ENCODE results near the gene FRZB. TPM values are rescaled to one million over a fixed set of nuclear protein-coding genes. Genes with fewer than 3 reads are reported as not detected.

Gene FRZB
- total RNA-seq, 1 experiment from 2014 or later, result 0.08 TPM

- no peaks in the 10 kb centered on the region for H3K36me3 ChIP-seq (ENCODE audit: control insufficient read depth, insufficient read depth, low read length)
- no peaks in the 10 kb centered on the region for H3K4me1 ChIP-seq (ENCODE audit: control insufficient read depth, insufficient read depth, low read length)
- in situ Hi-C loops (cut with HindIII; ENCODE audit: low pct_unique_long_range_greater_than_20kb, low sequenced_read_pairs), result no loop called here
- H3K9me3 ChIP-seq (ENCODE audit: control insufficient read depth, insufficient read depth, low read depth, low read length), result no peaks in the 10 kb centered on the region
- H3K4me3 ChIP-seq (ENCODE audit: low read depth in 2 of 2, low read length in 2 of 2), result no peak overlapping the region
- intact Hi-C loops (cut with micrococcal nuclease; ENCODE audit: unreplicated experiment), result no loop called here
- ATAC-seq (no peak), DNase-seq (ENCODE audit: low read depth, low spot score) (no peak)
- H3K27ac ChIP-seq (ENCODE audit: low read length), result no peak overlapping the region
- CTCF ChIA-PET, result no interaction called here
- H3K27me3 ChIP-seq (ENCODE audit: control insufficient read depth, insufficient read depth, low read length), result peaks cover 7% of the 10 kb centered on the region; the same call in 1 of the 2 replicates
- no peak for TF ChIP-seq SIN3A (IDR thresholded peaks at IDR 0.05; ENCODE audit: borderline replicate concordance, insufficient read depth, low read depth, low read length)
- TF ChIP-seq CTCF (IDR thresholded peaks at IDR 0.05), result no peak
- BruUV-seq (replicated peaks), result no TSS peak
- POLR2A ChIA-PET, result no interaction called here
Measured at GRCh38 chr2:182852801-182853200, 13.6 kb downstream of the FRZB start.

GRCh38 chr2:182852090-182852489, 14.3 kb downstream of the FRZB start:
- POLR2A ChIA-PET, result no interaction called here
- Histone ChIP-seq H3K4me3 (ENCODE audit: low read depth in 2 of 2, low read length in 2 of 2) (no peak overlapping the region), H3K9me3 (ENCODE audit: control insufficient read depth, insufficient read depth, low read depth, low read length) (no peaks in the 10 kb centered on the region), H3K4me1 (ENCODE audit: control insufficient read depth, insufficient read depth, low read length) (no peaks in the 10 kb centered on the region), H3K27me3 (ENCODE audit: control insufficient read depth, insufficient read depth, low read length) (peaks cover 7% of the 10 kb centered on the region; the same call in 1 of the 2 replicates), H3K27ac (ENCODE audit: low read length) (no peak overlapping the region), H3K36me3 (ENCODE audit: control insufficient read depth, insufficient read depth, low read length) (no peaks in the 10 kb centered on the region)
- CTCF ChIA-PET, result no interaction called here
- no TSS peak for BruUV-seq (replicated peaks)
- TF ChIP-seq TCF7L2 (IDR thresholded peaks at IDR 0.05; ENCODE audit: low read depth, low read length), result no peak
- no peak for TF ChIP-seq CTCF (IDR thresholded peaks at IDR 0.05)
- no peak for TF ChIP-seq SIN3A (IDR thresholded peaks at IDR 0.05; ENCODE audit: borderline replicate concordance, insufficient read depth, low read depth, low read length)
- TF ChIP-seq POLR2AphosphoS5 (IDR thresholded peaks at IDR 0.05; ENCODE audit: low read depth, low read length), result no peak
- intact Hi-C loops (cut with micrococcal nuclease; ENCODE audit: unreplicated experiment) (no loop called here), in situ Hi-C loops (cut with HindIII; ENCODE audit: low pct_unique_long_range_greater_than_20kb, low sequenced_read_pairs) (no loop called here)
- ATAC-seq, result no peak
- no peak for DNase-seq (ENCODE audit: low read depth, low spot score)

- TF ChIP-seq SIN3A (IDR thresholded peaks at IDR 0.05; ENCODE audit: borderline replicate concordance, insufficient read depth, low read depth, low read length) (no peak), POLR2AphosphoS5 (IDR thresholded peaks at IDR 0.05; ENCODE audit: low read depth, low read length) (no peak), CTCF (IDR thresholded peaks at IDR 0.05) (no peak), TCF7L2 (IDR thresholded peaks at IDR 0.05; ENCODE audit: low read depth, low read length) (no peak)
- TF ChIP-seq, protein P1, sequence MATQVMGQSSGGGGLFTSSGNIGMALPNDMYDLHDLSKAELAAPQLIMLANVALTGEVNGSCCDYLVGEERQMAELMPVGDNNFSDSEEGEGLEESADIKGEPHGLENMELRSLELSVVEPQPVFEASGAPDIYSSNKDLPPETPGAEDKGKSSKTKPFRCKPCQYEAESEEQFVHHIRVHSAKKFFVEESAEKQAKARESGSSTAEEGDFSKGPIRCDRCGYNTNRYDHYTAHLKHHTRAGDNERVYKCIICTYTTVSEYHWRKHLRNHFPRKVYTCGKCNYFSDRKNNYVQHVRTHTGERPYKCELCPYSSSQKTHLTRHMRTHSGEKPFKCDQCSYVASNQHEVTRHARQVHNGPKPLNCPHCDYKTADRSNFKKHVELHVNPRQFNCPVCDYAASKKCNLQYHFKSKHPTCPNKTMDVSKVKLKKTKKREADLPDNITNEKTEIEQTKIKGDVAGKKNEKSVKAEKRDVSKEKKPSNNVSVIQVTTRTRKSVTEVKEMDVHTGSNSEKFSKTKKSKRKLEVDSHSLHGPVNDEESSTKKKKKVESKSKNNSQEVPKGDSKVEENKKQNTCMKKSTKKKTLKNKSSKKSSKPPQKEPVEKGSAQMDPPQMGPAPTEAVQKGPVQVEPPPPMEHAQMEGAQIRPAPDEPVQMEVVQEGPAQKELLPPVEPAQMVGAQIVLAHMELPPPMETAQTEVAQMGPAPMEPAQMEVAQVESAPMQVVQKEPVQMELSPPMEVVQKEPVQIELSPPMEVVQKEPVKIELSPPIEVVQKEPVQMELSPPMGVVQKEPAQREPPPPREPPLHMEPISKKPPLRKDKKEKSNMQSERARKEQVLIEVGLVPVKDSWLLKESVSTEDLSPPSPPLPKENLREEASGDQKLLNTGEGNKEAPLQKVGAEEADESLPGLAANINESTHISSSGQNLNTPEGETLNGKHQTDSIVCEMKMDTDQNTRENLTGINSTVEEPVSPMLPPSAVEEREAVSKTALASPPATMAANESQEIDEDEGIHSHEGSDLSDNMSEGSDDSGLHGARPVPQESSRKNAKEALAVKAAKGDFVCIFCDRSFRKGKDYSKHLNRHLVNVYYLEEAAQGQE (IDR thresholded peaks at IDR 0.05; ENCODE audit: insufficient read depth in 1 of 2, low read depth in 2 of 2, low read length in 1 of 2), result no peak
- in situ Hi-C loops (cut with HindIII; ENCODE audit: low pct_unique_long_range_greater_than_20kb, low sequenced_read_pairs) (no loop called here), intact Hi-C loops (cut with micrococcal nuclease; ENCODE audit: unreplicated experiment) (no loop called here)
- CTCF ChIA-PET, result interaction anchor here (0.6 kb wide), 1 partner anchor 22 kb away, joined by 8 read pairs; no protein-coding TSS in a partner anchor
- H3K4me1 ChIP-seq (ENCODE audit: control insufficient read depth, insufficient read depth, low read length), result no peaks in the 10 kb centered on the region
- DNase-seq (ENCODE audit: low read depth, low spot score), result no peak
- POLR2A ChIA-PET, result no interaction called here
- no peak overlapping the region for H3K27ac ChIP-seq (ENCODE audit: low read length)
- H3K4me3 ChIP-seq (ENCODE audit: low read depth in 2 of 2, low read length in 2 of 2), result no peak overlapping the region
- no peak for ATAC-seq
- no peaks in the 10 kb centered on the region for H3K36me3 ChIP-seq (ENCODE audit: control insufficient read depth, insufficient read depth, low read length)
- no peaks in the 10 kb centered on the region for H3K9me3 ChIP-seq (ENCODE audit: control insufficient read depth, insufficient read depth, low read depth, low read length)
- no TSS peak for BruUV-seq (replicated peaks)
- H3K27me3 ChIP-seq (ENCODE audit: control insufficient read depth, insufficient read depth, low read length), result peaks cover 18% of the 10 kb centered on the region
Measured at GRCh38 chr2:182845794-182846417, 20.5 kb downstream of the FRZB start.

Measured in Panc1 (cell line).